HG02885 (cell line): ENCODE results near the gene RHBDL1.
"Not testable (repeated sequence)": the region's sequence is repeated elsewhere in the genome, so short reads cannot be mapped to it uniquely, and the experiment has no call there.

Experiments used
- ATAC-seq: cut with Tn5 transposase; IDR thresholded peaks from one replicate; pipeline ENCODE4 v1.9.1; 2021; ENCODE audit warnings: mild to moderate bottlenecking; ENCODE audit not compliant: unreplicated experiment, poor library complexity

Gene RHBDL1

GRCh38 chr16:684071-684794, 8.8 kb downstream of the RHBDL1 start, which contains the start of gene JMJD8:
Gene JMJD8, minus strand, starts transcription at chr16:684334. Its CDS starts 15 bp downstream, at chr16:684319.
- ATAC-seq, result peak; percentile 68

- ATAC-seq, result no peak
Observed at GRCh38 chr16:684961-685696, 9.7 kb downstream of the RHBDL1 start.

- no peak for ATAC-seq
Observed at GRCh38 chr16:685967-686366, 10.5 kb downstream of the RHBDL1 start.

GRCh38 chr16:686459-687260, 11.2 kb downstream of the RHBDL1 start:
- ATAC-seq, result no peak

- ATAC-seq, result no peak
Observed at GRCh38 chr16:687499-687898, 12.0 kb downstream of the RHBDL1 start.

GRCh38 chr16:689175-689897, 13.9 kb downstream of the RHBDL1 start:
- ATAC-seq, result no peak

GRCh38 chr16:691242-691641, 15.8 kb downstream of the RHBDL1 start:
- ATAC-seq, result not testable (repeated sequence)

- ATAC-seq, result no peak
Observed at GRCh38 chr16:692356-693108, 17.1 kb downstream of the RHBDL1 start.

GRCh38 chr16:693364-693763, 17.9 kb downstream of the RHBDL1 start:
- ATAC-seq, result no peak

- no peak for ATAC-seq
Observed at GRCh38 chr16:693766-694165, 18.3 kb downstream of the RHBDL1 start.

- ATAC-seq, result no peak
Observed at GRCh38 chr16:694187-694862, 18.9 kb downstream of the RHBDL1 start.

- no peak for ATAC-seq
Observed at GRCh38 chr16:694863-695354, 19.4 kb downstream of the RHBDL1 start.

- no peak for ATAC-seq
Observed at GRCh38 chr16:695355-696089, 20.1 kb downstream of the RHBDL1 start.

GRCh38 chr16:698911-699671, 23.6 kb downstream of the RHBDL1 start:
- ATAC-seq, result no peak

GRCh38 chr16:700684-701584, 25.5 kb downstream of the RHBDL1 start:
- no peak for ATAC-seq

GRCh38 chr16:702341-702740, 26.9 kb downstream of the RHBDL1 start:
- no peak for ATAC-seq
